IMR-90 (cell line): ENCODE results near the gene G3BP2. TPM values are rescaled to one million over a fixed set of nuclear protein-coding genes. Genes with fewer than 3 reads are reported as not detected.

Experiments
- ATAC-seq: fragments of 200-7000 bp; cut with Tn5 transposase; 2 replicates; pipeline ENCODE4 v1.9.1; 2020; ENCODE audit warnings: low read depth, mild to moderate bottlenecking, moderate library complexity
- BruUV-seq: library from RNA; stranded (reverse); fragments of 400-500 nt; replicated peaks from 2 replicates; lab custom pipeline; 2021; lab: Mats Ljungman, UMichigan
- CTCF ChIA-PET: fragments of 300-600 bp; formaldehyde crosslinking; extraction: SDS; loops from one replicate; lab custom pipeline; 2021; ENCODE audit warnings: antibody characterized with exemption; lab: Yijun Ruan, JAX
- POLR2A ChIA-PET: fragments of 300-600 bp; sonication (Branson Sonifier 250); formaldehyde crosslinking; loops from one replicate; lab custom pipeline; 2022; ENCODE audit warnings: antibody characterized with exemption; ENCODE audit not compliant: unreplicated experiment; lab: Charles Lee
- DNase-seq: peaks from one replicate; pipeline ENCODE4 v3.0.0; 2013
- H2AFZ ChIP-seq: replicated peaks from 2 replicates; pipeline ENCODE3; 2013; ENCODE audit warnings: low read length, mild to moderate bottlenecking; ENCODE audit not compliant: poor library complexity
- H2AK5ac ChIP-seq: 2 replicates; pipeline ENCODE4 v1.6.1; 2013; ENCODE audit warnings: low read depth, low read length, inconsistent platforms
- H2AK9ac ChIP-seq: replicated peaks from 2 replicates; pipeline ENCODE3; 2013; ENCODE audit warnings: mild to moderate bottlenecking, low read depth, low read length, moderate library complexity; ENCODE audit not compliant: poor library complexity
- H2BK120ac ChIP-seq: 2 replicates; pipeline ENCODE4 v1.6.1; 2013; ENCODE audit warnings: low read depth, low read length, inconsistent platforms
- H2BK15ac ChIP-seq: 3 replicates; pipeline ENCODE4 v1.6.1; 2013; ENCODE audit warnings: low read depth, low read length, inconsistent platforms
- H2BK20ac ChIP-seq: 2 replicates; pipeline ENCODE4 v1.6.1; 2013; ENCODE audit warnings: low read depth, mild to moderate bottlenecking, inconsistent platforms, low read length, moderate library complexity
- H2BK5ac ChIP-seq: 2 replicates; pipeline ENCODE4 v1.6.1; 2013; ENCODE audit warnings: mild to moderate bottlenecking, low read depth, low read length, inconsistent platforms; ENCODE audit not compliant: poor library complexity, severe bottlenecking
- H3K14ac ChIP-seq: replicated peaks from 2 replicates; pipeline ENCODE4 v1.6.1; 2013; ENCODE audit warnings: low read depth, low read length, inconsistent platforms
- H3K18ac ChIP-seq: 2 replicates; pipeline ENCODE4 v1.6.1; 2013; ENCODE audit warnings: low read depth, low read length, control low read depth
- H3K23ac ChIP-seq: 2 replicates; pipeline ENCODE4 v1.6.1; 2013; ENCODE audit warnings: low read depth, low read length, inconsistent platforms
- H3K27ac ChIP-seq: 2 replicates; pipeline ENCODE4 v1.5.1; 2013; ENCODE audit warnings: mild to moderate bottlenecking, control low read depth, low read length; ENCODE audit not compliant: insufficient read depth
- H3K27me3 ChIP-seq: 2 replicates; pipeline ENCODE4 v1.6.1; 2013; ENCODE audit warnings: low read length; ENCODE audit not compliant: control insufficient read depth, insufficient read depth
- H3K36me3 ChIP-seq: 2 replicates; pipeline ENCODE4 v1.6.1; 2013; ENCODE audit warnings: low read length, mixed read lengths; ENCODE audit not compliant: control insufficient read depth, insufficient read depth
- H3K4ac ChIP-seq: 2 replicates; pipeline ENCODE4 v1.6.1; 2013; ENCODE audit warnings: low read depth, low read length, inconsistent platforms
- H3K4me1 ChIP-seq: 2 replicates; pipeline ENCODE4 v1.6.1; 2013; ENCODE audit warnings: low read length, mixed read lengths; ENCODE audit not compliant: control insufficient read depth, insufficient read depth
- H3K4me2 ChIP-seq: 2 replicates; pipeline ENCODE4 v1.6.1; 2013; ENCODE audit warnings: low read depth, mild to moderate bottlenecking, control low read depth, low read length, moderate library complexity
- H3K4me3 ChIP-seq: 2 replicates; pipeline ENCODE4 v1.5.1; 2013; ENCODE audit warnings: low read depth, mild to moderate bottlenecking, control low read depth, low read length, moderate library complexity; ENCODE audit not compliant: insufficient read depth
- H3K56ac ChIP-seq: 2 replicates; pipeline ENCODE4 v1.6.1; 2013; ENCODE audit warnings: low read length, inconsistent platforms; ENCODE audit not compliant: insufficient read depth; ENCODE audit errors: extremely low read depth
- H3K79me1 ChIP-seq, 2 experiments: 2 replicates each; pipeline ENCODE4 v1.6.1; 2013; ENCODE audit warnings: low read length in 2 of 2, inconsistent platforms in 1 of 2, low read depth in 1 of 2
- H3K9ac ChIP-seq: 2 replicates; pipeline ENCODE4 v1.6.1; 2013; ENCODE audit warnings: low read depth, low read length, control low read depth
- H3K9me1 ChIP-seq: 2 replicates; pipeline ENCODE4 v1.6.1; 2013; ENCODE audit warnings: low read length, inconsistent platforms; ENCODE audit not compliant: insufficient read depth
- H3K9me3 ChIP-seq: 2 replicates; pipeline ENCODE4 v1.6.1; 2013; ENCODE audit warnings: low read length; ENCODE audit not compliant: control insufficient read depth, insufficient read depth
- H4K20me1 ChIP-seq: 2 replicates; pipeline ENCODE4 v1.6.1; 2013; ENCODE audit warnings: low read length, inconsistent platforms; ENCODE audit not compliant: insufficient read depth
- H4K5ac ChIP-seq: 2 replicates; pipeline ENCODE4 v1.6.1; 2013; ENCODE audit warnings: mild to moderate bottlenecking, low read depth, low read length, control low read depth
- H4K8ac ChIP-seq, 2 experiments: 2 replicates each; pipeline ENCODE4 v1.6.1; 2013; ENCODE audit warnings: low read depth in 2 of 2, low read length in 2 of 2, control low read depth in 1 of 2, inconsistent platforms in 1 of 2
- H4K91ac ChIP-seq: 2 replicates; pipeline ENCODE4 v1.6.1; 2013; ENCODE audit warnings: low read depth, low read length, inconsistent platforms; ENCODE audit not compliant: insufficient read depth
- MXI1 ChIP-seq: IDR thresholded peaks from 2 replicates; pipeline ENCODE4 v1.6.1; 2012; ENCODE audit warnings: low read depth, mild to moderate bottlenecking, low read length, moderate library complexity, borderline replicate concordance
- WGBS, 2 experiments: methylation state at CpG; one replicate each; pipeline versions ENCODE4 v1.1.5 to v1.1.7; 2013; ENCODE audit warnings: missing lambda C conversion rate in 2 of 2; ENCODE audit not compliant: insufficient read length in 1 of 2; ENCODE audit errors: extremely low coverage in 2 of 2; 5-methylcytosine and 5-hydroxymethylcytosine counted together
- dilution Hi-C: fragments of 300-500 bp; cut with HindIII; formaldehyde crosslinking; loops from one replicate; pipeline ENCODE4 v1.14.3; 2018; ENCODE audit warnings: low sequenced_read_pairs; ENCODE audit not compliant: unreplicated experiment
- in situ Hi-C: fragments of 300-500 bp; cut with MboI; formaldehyde crosslinking; loops from 3 replicates; pipeline ENCODE4 v1.14.3; 2019; ENCODE audit warnings: low sequenced_read_pairs, inconsistent platforms, mixed read lengths
- intact Hi-C: fragments of 100-400 bp; cut with micrococcal nuclease; formaldehyde crosslinking; loops from 2 replicates; pipeline ENCODE4 v1.10.0; 2022
- polyA plus RNA-seq, 3 experiments: library from polyadenylated mRNA; depleted of rRNA; stranded (reverse); fragments of >200 nt; gene quantifications; 2 replicates each; pipeline ENCODE4 v1.2.3, GENCODE V29; 2012; ENCODE audit warnings: low replicate concordance in 1 of 3
- total RNA-seq: library from RNA; depleted of rRNA; stranded (reverse); fragments of >200 nt; gene quantifications from 2 replicates; pipeline ENCODE4 v1.2.3, GENCODE V29; 2012

G3BP2 gene
- total and polyA plus RNA-seq, 2 of the 4 experiments (the other 2 are of a cell fraction) = 80.5 to 183 TPM

DNA sequence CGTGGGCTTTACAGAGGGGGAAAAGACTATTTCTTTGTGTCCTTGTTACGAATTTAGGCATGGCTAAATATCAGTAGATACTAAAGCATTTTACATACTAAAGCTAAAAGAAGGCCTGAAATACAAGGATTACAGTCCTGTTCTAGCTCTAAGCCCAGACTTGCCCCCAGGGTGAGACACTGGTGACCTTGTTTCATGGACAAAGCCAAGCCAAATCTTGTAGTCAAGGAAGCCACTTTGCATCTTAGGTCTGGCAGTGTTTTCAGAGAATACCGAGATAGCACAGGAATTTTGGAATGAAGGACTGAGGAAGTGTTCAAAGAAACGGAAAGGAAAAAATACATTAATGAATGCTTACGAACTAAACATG, 733 bp upstream of the G3BP2 start:
- peak overlapping the region; percentile 13; the same call in 1 of the 2 replicates for H2BK120ac ChIP-seq
- H3K4me3 ChIP-seq = peak overlapping the region; percentile 93
- ChIA-PET CTCF (interaction anchor here (1.4 kb wide), 1 partner anchor 20 kb away, joined by 3 read pairs; no protein-coding TSS in a partner anchor), POLR2A (interaction anchor here (0.8 kb wide), 1 partner anchor 50 kb away, joined by 5 read pairs; the partner anchor contains the start of gene USO1)
- peak overlapping the region; percentile 30 for H2AK5ac ChIP-seq
- no peaks in the 10 kb centered on the region; the same call in 1 of the 2 replicates for H3K9me1 ChIP-seq
- dilution Hi-C loops = no loop called here
- peak overlapping the region; percentile 75 for H4K91ac ChIP-seq
- H3K23ac ChIP-seq = peak overlapping the region; percentile 83
- ATAC-seq (no peak), DNase-seq (no peak)
- H3K27ac ChIP-seq = peak overlapping the region; percentile 78
- H2BK5ac ChIP-seq = peak overlapping the region; percentile 60
- BruUV-seq = no TSS peak
- peak overlapping the region; percentile 82 for H3K14ac ChIP-seq
- peak overlapping the region; percentile 95 for H4K5ac ChIP-seq
- peak overlapping the region; percentile 88 for H3K56ac ChIP-seq
- peak overlapping the region; percentile 52 for H3K4ac ChIP-seq
- H4K20me1 ChIP-seq = peaks cover 35% of the 10 kb centered on the region; the same call in 1 of the 2 replicates
- H3K9ac ChIP-seq = peak overlapping the region; percentile 89
- H3K4me2 ChIP-seq = peak overlapping the region; percentile 80
- WGBS, 2 experiments = 33% methylated on average over 1 of the region's 5 CpGs; no CpG with 5 or more reads in 1 of the 2 experiments
- H3K4me1 ChIP-seq = peaks cover 4% of the 10 kb centered on the region
- no peak overlapping the region for H2BK20ac ChIP-seq
- H2AFZ ChIP-seq = peak overlapping the region; percentile 90
- H3K18ac ChIP-seq = peak overlapping the region; percentile 48; the same call in 1 of the 2 replicates
- H3K27me3 ChIP-seq = no peaks in the 10 kb centered on the region
- no peaks in the 10 kb centered on the region for H3K36me3 ChIP-seq
- no peak overlapping the region for H2AK9ac ChIP-seq
- H3K79me1 ChIP-seq = peaks cover 4 to 36% of the 10 kb centered on the region in 2 experiments; a peak in 3 of 4 replicates
- intact Hi-C loops = loop anchor here (1.0 to 5.0 kb wide), 2 partner anchors 50 to 173 kb away; partner anchors contain the start of gene USO1
- in situ Hi-C loops = no loop called here
- peak overlapping the region; percentile 98 for H4K8ac ChIP-seq
- peak overlapping the region; percentile 16; the same call in 1 of the 3 replicates for H2BK15ac ChIP-seq
- no peak for TF ChIP-seq MXI1
- no peaks in the 10 kb centered on the region for H3K9me3 ChIP-seq
